ENCODE data around the gene RSAD2. TPM values are rescaled to one million over a fixed set of nuclear protein-coding genes. Genes with fewer than 3 reads are reported as not detected.

RSAD2 gene
- total and polyA plus RNA-seq, 2 experiments from 2014 or later: 0.10 TPM; not detected in 1

- no peaks in the 10 kb centered on the region for H3K4me1 ChIP-seq (ENCODE audit: insufficient read depth)
- no peak overlapping the region for H3K27ac Mint-ChIP-seq
- H3K79me2 ChIP-seq (replicated peaks; ENCODE audit: insufficient read depth): no peaks in the 10 kb centered on the region
- H3K4me3 ChIP-seq: no peak overlapping the region
- no peak overlapping the region for H3K4me3 Mint-ChIP-seq
- no peaks in the 10 kb centered on the region for H3K27me3 Mint-ChIP-seq (ENCODE audit: insufficient read depth, low read depth, poor library complexity)
- DNase-seq (ENCODE audit: low spot score) (no peak), ATAC-seq (no peak)
- no peak overlapping the region for H3K4me2 ChIP-seq
- TF ChIP-seq ETS1 (IDR thresholded peaks at IDR 0.05) (no peak), EZH2phosphoT487 (IDR thresholded peaks at IDR 0.05; ENCODE audit: unreplicated experiment) (no peak), CREB1 (CRISPR knock-in tag; IDR thresholded peaks at IDR 0.05; ENCODE audit: low read depth) (no peak), STAT1 (IDR thresholded peaks at IDR 0.05; ENCODE audit: unreplicated experiment) (no peak), CTCF (conservative IDR thresholded peaks at IDR 0.05; ENCODE audit: low read depth in 2 of 2) (no peak), EZH2 (IDR thresholded peaks at IDR 0.05; ENCODE audit: low read depth, unreplicated experiment) (no peak), NANOG (IDR thresholded peaks at IDR 0.05; ENCODE audit: borderline replicate concordance) (no peak), ZNF331 (CRISPR knock-in tag; IDR thresholded peaks at IDR 0.05; ENCODE audit: low read depth) (no peak), JUNB (IDR thresholded peaks at IDR 0.05; ENCODE audit: unreplicated experiment) (no peak), REST (IDR thresholded peaks at IDR 0.05; ENCODE audit: unreplicated experiment) (no peak), POLR2AphosphoS5 (IDR thresholded peaks at IDR 0.05; ENCODE audit: low read depth) (no peak)
- H3K9me3 Mint-ChIP-seq: peaks cover 20% of the 10 kb centered on the region
- no peak overlapping the region for H2AFZ ChIP-seq
- no peaks in the 10 kb centered on the region for H3F3A ChIP-seq (replicated peaks; ENCODE audit: low read depth)
- no peaks in the 10 kb centered on the region for H3K36me3 ChIP-seq (ENCODE audit: insufficient read depth)
- no peaks in the 10 kb centered on the region for H4K20me1 ChIP-seq (replicated peaks; ENCODE audit: insufficient read depth)
- H3K27me3 ChIP-seq (ENCODE audit: insufficient read depth): no peaks in the 10 kb centered on the region
- no peaks in the 10 kb centered on the region for H3K9me2 ChIP-seq (ENCODE audit: insufficient read depth)
- H3K4me1 Mint-ChIP-seq: no peaks in the 10 kb centered on the region
- H3K27ac ChIP-seq (ENCODE audit: low read depth): no peak overlapping the region
- peaks cover under 1% of the 10 kb centered on the region; the same call in 1 of the 3 replicates for H3K36me3 Mint-ChIP-seq (ENCODE audit: low read depth)
Observed at GRCh38 chr2:6885551-6885950, 8.0 kb downstream of the RSAD2 start.
